ENCODE results near the gene PROSER2. TPM values are rescaled to one million over a fixed set of nuclear protein-coding genes. Genes with fewer than 3 reads are reported as not detected.

Gene PROSER2
- total RNA-seq, 1 experiment from 2014 or later = 4.1 TPM

DNA sequence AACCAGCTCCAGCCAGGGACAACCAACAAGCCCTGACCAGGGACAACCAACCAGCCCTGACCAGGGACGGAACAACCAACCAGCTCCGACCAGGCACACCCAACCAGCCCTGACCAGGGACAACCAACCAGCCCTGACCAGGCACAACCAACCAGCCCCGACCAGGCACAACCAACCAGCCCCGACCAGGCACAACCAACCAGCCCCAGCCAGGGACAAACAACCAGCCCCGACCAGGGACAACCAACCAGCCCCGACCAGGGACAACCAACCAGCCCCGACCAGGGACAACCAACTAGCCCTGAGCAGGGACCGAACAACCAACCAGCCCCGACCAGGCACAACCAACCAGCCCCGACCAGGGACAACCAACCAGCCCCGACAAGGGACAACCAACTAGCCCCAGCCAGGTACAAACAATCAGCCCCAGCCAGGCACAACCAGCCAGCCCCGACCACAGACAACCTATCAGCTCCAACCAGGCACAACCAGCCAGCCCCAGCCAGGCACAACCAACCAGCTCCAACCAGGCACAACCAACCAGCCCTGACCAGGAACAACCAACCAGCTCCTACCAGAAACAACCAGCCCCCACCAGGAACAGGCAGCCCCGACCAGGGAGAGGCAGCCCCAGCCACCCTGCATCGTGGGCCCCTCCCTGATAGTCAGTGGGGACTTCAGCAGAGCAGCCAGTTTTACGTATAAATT is 56.4 kb downstream of the PROSER2 start:
- in situ Hi-C loops (cut with HindIII; ENCODE audit: low pct_unique_long_range_greater_than_20kb, low sequenced_read_pairs) (no loop called here), intact Hi-C loops (cut with micrococcal nuclease; ENCODE audit: unreplicated experiment) (no loop called here)
- TF ChIP-seq, protein P1, sequence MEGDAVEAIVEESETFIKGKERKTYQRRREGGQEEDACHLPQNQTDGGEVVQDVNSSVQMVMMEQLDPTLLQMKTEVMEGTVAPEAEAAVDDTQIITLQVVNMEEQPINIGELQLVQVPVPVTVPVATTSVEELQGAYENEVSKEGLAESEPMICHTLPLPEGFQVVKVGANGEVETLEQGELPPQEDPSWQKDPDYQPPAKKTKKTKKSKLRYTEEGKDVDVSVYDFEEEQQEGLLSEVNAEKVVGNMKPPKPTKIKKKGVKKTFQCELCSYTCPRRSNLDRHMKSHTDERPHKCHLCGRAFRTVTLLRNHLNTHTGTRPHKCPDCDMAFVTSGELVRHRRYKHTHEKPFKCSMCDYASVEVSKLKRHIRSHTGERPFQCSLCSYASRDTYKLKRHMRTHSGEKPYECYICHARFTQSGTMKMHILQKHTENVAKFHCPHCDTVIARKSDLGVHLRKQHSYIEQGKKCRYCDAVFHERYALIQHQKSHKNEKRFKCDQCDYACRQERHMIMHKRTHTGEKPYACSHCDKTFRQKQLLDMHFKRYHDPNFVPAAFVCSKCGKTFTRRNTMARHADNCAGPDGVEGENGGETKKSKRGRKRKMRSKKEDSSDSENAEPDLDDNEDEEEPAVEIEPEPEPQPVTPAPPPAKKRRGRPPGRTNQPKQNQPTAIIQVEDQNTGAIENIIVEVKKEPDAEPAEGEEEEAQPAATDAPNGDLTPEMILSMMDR (IDR thresholded peaks at IDR 0.05) = no peak
- TF ChIP-seq SIN3A (IDR thresholded peaks at IDR 0.05; ENCODE audit: borderline replicate concordance, insufficient read depth, low read depth, low read length) (no peak), TCF7L2 (IDR thresholded peaks at IDR 0.05; ENCODE audit: low read depth, low read length) (no peak), POLR2AphosphoS5 (IDR thresholded peaks at IDR 0.05; ENCODE audit: low read depth, low read length) (no peak), REST (IDR thresholded peaks at IDR 0.05; ENCODE audit: insufficient read depth in 1 of 2, low read depth in 2 of 2, low read length in 1 of 2) (no peak)
- no peak for ATAC-seq
- no peaks in the 10 kb centered on the region for H3K36me3 ChIP-seq (ENCODE audit: control insufficient read depth, insufficient read depth, low read length)
- no peak for DNase-seq (ENCODE audit: low read depth, low spot score)
- no peak overlapping the region for H3K27ac ChIP-seq (ENCODE audit: low read length)
- peaks cover 5% of the 10 kb centered on the region for H3K4me1 ChIP-seq (ENCODE audit: control insufficient read depth, insufficient read depth, low read length)
- ChIA-PET CTCF (no interaction called here), POLR2A (no interaction called here)
- no peaks in the 10 kb centered on the region for H3K9me3 ChIP-seq (ENCODE audit: control insufficient read depth, insufficient read depth, low read depth, low read length)
- H3K27me3 ChIP-seq (ENCODE audit: control insufficient read depth, insufficient read depth, low read length) = no peaks in the 10 kb centered on the region
- H3K4me3 ChIP-seq (ENCODE audit: low read depth in 2 of 2, low read length in 2 of 2) = no peak overlapping the region
- BruUV-seq (replicated peaks) = no TSS peak

GRCh38 chr10:11880151-11881029 is 57.2 kb downstream of the PROSER2 start:
- H3K27ac ChIP-seq (ENCODE audit: low read length) = no peak overlapping the region
- peaks cover 5% of the 10 kb centered on the region for H3K4me1 ChIP-seq (ENCODE audit: control insufficient read depth, insufficient read depth, low read length)
- TF ChIP-seq, protein P1 (IDR thresholded peaks at IDR 0.05) = no peak
- TF ChIP-seq REST (IDR thresholded peaks at IDR 0.05; ENCODE audit: insufficient read depth in 1 of 2, low read depth in 2 of 2, low read length in 1 of 2) (no peak), POLR2AphosphoS5 (IDR thresholded peaks at IDR 0.05; ENCODE audit: low read depth, low read length) (no peak), TCF7L2 (IDR thresholded peaks at IDR 0.05; ENCODE audit: low read depth, low read length) (no peak), SIN3A (IDR thresholded peaks at IDR 0.05; ENCODE audit: borderline replicate concordance, insufficient read depth, low read depth, low read length) (no peak)
- intact Hi-C loops (cut with micrococcal nuclease; ENCODE audit: unreplicated experiment) (no loop called here), in situ Hi-C loops (cut with HindIII; ENCODE audit: low pct_unique_long_range_greater_than_20kb, low sequenced_read_pairs) (no loop called here)
- ChIA-PET CTCF (no interaction called here), POLR2A (no interaction called here)
- H3K36me3 ChIP-seq (ENCODE audit: control insufficient read depth, insufficient read depth, low read length) = no peaks in the 10 kb centered on the region
- no peaks in the 10 kb centered on the region for H3K9me3 ChIP-seq (ENCODE audit: control insufficient read depth, insufficient read depth, low read depth, low read length)
- no peak overlapping the region for H3K4me3 ChIP-seq (ENCODE audit: low read depth in 2 of 2, low read length in 2 of 2)
- ATAC-seq = no peak
- BruUV-seq (replicated peaks) = no TSS peak
- DNase-seq (ENCODE audit: low read depth, low spot score) = no peak
- H3K27me3 ChIP-seq (ENCODE audit: control insufficient read depth, insufficient read depth, low read length) = no peaks in the 10 kb centered on the region

Measured in Panc1 (cell line).